Osteocyte (in vitro differentiated cells): Measurements from ENCODE around the gene NBAS. TPM values are rescaled to one million over a fixed set of nuclear protein-coding genes. Genes with fewer than 3 reads are reported as not detected.
A peak's percentile ranks its signal among the peaks of the same experiment; 100 is the strongest.
"Not testable (repeated sequence)": the region's sequence is repeated elsewhere in the genome, so short reads cannot be mapped to it uniquely, and the experiment has no call there.

Experiments used
- DNase-seq: peaks from one replicate; pipeline ENCODE4 v3.0.0; 2021; ENCODE audit warnings: mixed read lengths; ENCODE audit not compliant: unreplicated experiment; ENCODE audit errors: extremely low spot score
- H3K27ac Mint-ChIP-seq: one replicate; pipeline ENCODE4 v1.8.0; 2021; ENCODE audit warnings: mild to moderate bottlenecking, mixed read lengths; ENCODE audit not compliant: unreplicated experiment
- H3K27me3 Mint-ChIP-seq: one replicate; pipeline ENCODE4 v1.8.0; 2021; ENCODE audit warnings: mixed read lengths; ENCODE audit not compliant: unreplicated experiment
- H3K36me3 Mint-ChIP-seq: one replicate; pipeline ENCODE4 v1.8.0; 2021; ENCODE audit warnings: mixed read lengths; ENCODE audit not compliant: unreplicated experiment
- H3K4me1 Mint-ChIP-seq: one replicate; pipeline ENCODE4 v1.8.0; 2021; ENCODE audit warnings: mixed read lengths; ENCODE audit not compliant: unreplicated experiment
- H3K4me3 Mint-ChIP-seq: one replicate; pipeline ENCODE4 v1.8.0; 2021; ENCODE audit warnings: mild to moderate bottlenecking, moderate library complexity, mixed read lengths; ENCODE audit not compliant: unreplicated experiment
- H3K9me3 Mint-ChIP-seq: one replicate; pipeline ENCODE4 v1.8.0; 2021; ENCODE audit warnings: mixed read lengths; ENCODE audit not compliant: unreplicated experiment
- total RNA-seq: library from RNA; stranded (reverse); gene quantifications from 2 replicates; pipeline ENCODE4 v1.2.1, GENCODE V29; 2021
- TF ChIP-seq, protein P1 (sequence below): fragments of 200-600 bp; sonication (generic); IDR thresholded peaks from 2 replicates; pipeline ENCODE4 v1.5.0; 2021; ENCODE audit warnings: antibody characterized with exemption, mild to moderate bottlenecking, moderate library complexity

NBAS gene
- total RNA-seq, 1 donor from 2014 or later = 43.6 TPM

DNA sequence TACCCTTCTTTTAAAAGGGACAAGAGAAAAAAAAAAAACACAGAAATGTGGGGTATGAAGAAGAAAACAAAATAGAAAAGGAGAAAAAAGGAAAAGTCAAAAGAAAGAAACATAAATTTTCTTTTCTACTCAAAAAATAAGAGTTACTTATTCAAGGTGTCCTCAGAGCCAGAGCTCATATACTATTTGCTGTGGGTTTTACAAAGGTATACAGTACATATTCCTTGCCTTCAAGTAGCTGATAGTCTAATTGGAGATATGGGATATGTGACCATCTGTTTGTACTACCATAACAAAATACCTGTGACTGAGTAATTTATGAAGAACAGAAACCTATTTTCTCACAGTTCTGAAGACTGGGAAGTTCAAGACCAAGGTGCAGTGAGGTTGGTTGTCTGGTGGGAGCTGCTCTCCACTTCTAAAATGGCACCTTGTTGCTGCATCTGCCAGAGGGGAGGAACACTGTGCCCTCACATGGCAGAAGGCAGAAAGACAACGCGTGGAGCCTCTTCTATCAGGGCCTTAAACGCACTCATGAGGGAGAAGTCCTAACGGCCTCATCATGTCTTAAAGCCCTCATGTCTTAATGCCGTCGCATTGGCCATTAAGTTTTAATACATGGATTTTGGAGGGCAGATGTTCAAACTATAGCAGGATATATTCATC lies 33.9 kb downstream of the NBAS start:
- Mint-ChIP-seq H3K4me1 (peaks cover 2% of the 10 kb centered on the region), H3K4me3 (no peak overlapping the region), H3K36me3 (peaks cover 34% of the 10 kb centered on the region)

DNA sequence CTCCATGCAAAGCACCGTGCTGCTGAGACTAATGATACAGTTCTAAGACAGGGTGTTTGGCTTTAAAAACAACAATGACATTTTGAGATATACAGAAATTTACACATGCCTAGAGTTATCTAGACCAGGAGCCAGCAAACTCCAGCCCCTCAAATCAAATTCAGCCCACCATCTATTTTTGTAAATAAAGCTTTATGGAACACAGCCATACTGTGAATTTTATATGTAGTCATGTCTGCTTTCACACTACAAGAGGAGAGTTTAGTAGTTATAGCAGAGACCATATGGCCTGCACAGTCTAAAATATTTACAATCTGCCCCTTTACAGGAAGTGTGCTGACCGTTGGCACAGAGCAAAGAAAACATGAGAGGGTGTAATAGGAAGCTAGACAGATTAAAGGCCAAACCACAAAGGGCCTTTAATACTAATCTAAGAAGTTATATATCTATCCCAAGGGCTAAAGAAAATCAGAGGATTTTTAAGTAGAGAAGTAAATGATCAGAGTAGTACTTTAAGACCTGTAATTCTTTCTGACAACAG lies 39.4 kb downstream of the NBAS start:
- no peak overlapping the region for H3K4me3 Mint-ChIP-seq
- no peaks in the 10 kb centered on the region for H3K27me3 Mint-ChIP-seq
- no peaks in the 10 kb centered on the region for H3K9me3 Mint-ChIP-seq
- TF ChIP-seq, protein P1, sequence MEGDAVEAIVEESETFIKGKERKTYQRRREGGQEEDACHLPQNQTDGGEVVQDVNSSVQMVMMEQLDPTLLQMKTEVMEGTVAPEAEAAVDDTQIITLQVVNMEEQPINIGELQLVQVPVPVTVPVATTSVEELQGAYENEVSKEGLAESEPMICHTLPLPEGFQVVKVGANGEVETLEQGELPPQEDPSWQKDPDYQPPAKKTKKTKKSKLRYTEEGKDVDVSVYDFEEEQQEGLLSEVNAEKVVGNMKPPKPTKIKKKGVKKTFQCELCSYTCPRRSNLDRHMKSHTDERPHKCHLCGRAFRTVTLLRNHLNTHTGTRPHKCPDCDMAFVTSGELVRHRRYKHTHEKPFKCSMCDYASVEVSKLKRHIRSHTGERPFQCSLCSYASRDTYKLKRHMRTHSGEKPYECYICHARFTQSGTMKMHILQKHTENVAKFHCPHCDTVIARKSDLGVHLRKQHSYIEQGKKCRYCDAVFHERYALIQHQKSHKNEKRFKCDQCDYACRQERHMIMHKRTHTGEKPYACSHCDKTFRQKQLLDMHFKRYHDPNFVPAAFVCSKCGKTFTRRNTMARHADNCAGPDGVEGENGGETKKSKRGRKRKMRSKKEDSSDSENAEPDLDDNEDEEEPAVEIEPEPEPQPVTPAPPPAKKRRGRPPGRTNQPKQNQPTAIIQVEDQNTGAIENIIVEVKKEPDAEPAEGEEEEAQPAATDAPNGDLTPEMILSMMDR = no peak
- peak overlapping the region; percentile 37 for H3K27ac Mint-ChIP-seq
- peaks cover 17% of the 10 kb centered on the region for H3K36me3 Mint-ChIP-seq
- peaks cover 9% of the 10 kb centered on the region for H3K4me1 Mint-ChIP-seq
- no peak for DNase-seq

More for the DNA sequence above, 33.9 kb downstream of the NBAS start:
- H3K9me3 Mint-ChIP-seq = no peaks in the 10 kb centered on the region
- H3K27me3 Mint-ChIP-seq = no peaks in the 10 kb centered on the region
- TF ChIP-seq, protein P1 = no peak
- no peak overlapping the region for H3K27ac Mint-ChIP-seq
- no peak for DNase-seq

DNA sequence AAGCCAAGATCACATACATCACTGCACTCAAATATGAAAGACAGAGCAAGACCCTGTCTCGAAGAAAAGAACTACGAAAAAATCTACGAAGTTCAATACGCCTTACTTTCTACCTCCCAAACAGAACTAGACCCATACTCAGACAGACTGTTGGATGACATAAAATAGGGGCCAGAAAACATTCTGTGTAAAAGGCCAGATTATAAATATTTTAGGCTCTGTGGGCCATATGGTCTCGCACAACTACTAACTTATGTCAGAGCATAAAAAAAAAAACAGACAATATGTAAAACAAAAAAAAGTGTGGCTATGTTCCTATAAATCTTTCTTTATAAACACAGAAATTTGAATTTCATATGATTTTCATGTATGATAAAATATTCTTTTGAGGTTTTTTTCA lies 40.8 kb downstream of the NBAS start:
- H3K9me3 Mint-ChIP-seq = no peaks in the 10 kb centered on the region
- no peaks in the 10 kb centered on the region for H3K27me3 Mint-ChIP-seq
- H3K4me3 Mint-ChIP-seq = no peak overlapping the region
- no peak for DNase-seq
- H3K27ac Mint-ChIP-seq = no peak overlapping the region
- H3K4me1 Mint-ChIP-seq = peaks cover 9% of the 10 kb centered on the region
- TF ChIP-seq, protein P1 = no peak
- H3K36me3 Mint-ChIP-seq = peaks cover 14% of the 10 kb centered on the region

DNA sequence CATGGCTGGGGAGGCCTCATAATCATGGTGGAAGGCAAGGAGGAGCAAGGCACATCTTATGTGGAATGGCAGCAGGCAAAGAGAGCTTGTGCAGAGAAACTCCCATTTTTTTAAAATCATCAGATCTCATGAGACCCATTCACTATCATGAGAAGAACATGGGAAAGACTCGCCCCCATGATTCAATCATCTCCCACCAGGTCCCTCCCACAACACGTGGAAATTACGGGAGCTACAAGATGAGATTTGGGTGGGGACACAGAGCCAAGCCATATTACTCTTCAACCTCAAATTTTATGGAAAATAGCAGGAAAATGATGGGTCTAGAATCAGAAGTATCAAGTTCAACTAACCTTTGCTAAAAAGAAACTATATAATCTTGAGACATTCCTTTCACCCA lies 42.4 kb downstream of the NBAS start:
- H3K4me3 Mint-ChIP-seq, H3K36me3 Mint-ChIP-seq, H3K27me3 Mint-ChIP-seq, H3K9me3 Mint-ChIP-seq, H3K27ac Mint-ChIP-seq, H3K4me1 Mint-ChIP-seq, DNase-seq: not testable (repeated sequence)

DNA sequence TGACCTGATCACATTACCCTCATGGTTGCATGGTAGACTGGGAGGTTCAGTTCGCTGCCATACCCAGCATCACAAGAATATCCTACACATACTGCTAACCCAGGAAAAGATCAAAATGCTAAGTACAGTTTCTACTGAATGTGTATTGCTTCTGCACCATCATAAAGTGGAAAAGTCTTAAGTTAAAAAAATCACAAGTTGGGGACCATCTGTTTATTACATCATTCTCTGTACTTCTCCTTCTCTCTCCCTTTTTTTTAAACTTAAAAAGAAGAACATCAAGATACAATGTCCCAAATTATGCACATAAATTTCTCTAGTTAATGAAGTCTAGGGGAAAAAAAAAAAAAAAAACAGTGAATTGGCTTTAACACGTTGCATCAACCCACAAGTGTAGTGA lies 43.3 kb downstream of the NBAS start:
- DNase-seq = no peak
- no peak overlapping the region for H3K27ac Mint-ChIP-seq
- H3K36me3 Mint-ChIP-seq = peaks cover 12% of the 10 kb centered on the region

More for the DNA sequence above, 43.3 kb downstream of the NBAS start:
- TF ChIP-seq, protein P1 = no peak
- Mint-ChIP-seq H3K9me3 (no peaks in the 10 kb centered on the region), H3K27me3 (no peaks in the 10 kb centered on the region), H3K4me1 (peaks cover 9% of the 10 kb centered on the region), H3K4me3 (no peak overlapping the region)
